Renal cortex interstitium (tissue), 11 donors: Measurements from ENCODE around the gene TIMD4. TPM values are rescaled to one million over a fixed set of nuclear protein-coding genes. Genes with fewer than 3 reads are reported as not detected.

Experiments
- DNase-seq, 11 donors: peaks; one replicate each; pipeline ENCODE4 v3.0.0-alpha.2; 2013; ENCODE audit warnings: low read depth in 9 of 11, low spot score in 4 of 11; ENCODE audit errors: extremely low read depth in 1 of 11
- polyA plus RNA-seq, 3 donors: library from polyadenylated mRNA; unstranded; fragments of 120-200 nt; gene quantifications; one replicate each; pipeline ENCODE4 v1.2.1, GENCODE V29; 2013; ENCODE audit not compliant: insufficient read length in 3 of 3

TIMD4 gene
- polyA plus RNA-seq, 3 donors: 0.19 to 0.98 (median 0.64) TPM

GRCh38 chr5:156883316-156883875 is 79.6 kb downstream of the TIMD4 start:
- no peak for DNase-seq

GRCh38 chr5:156879665-156880285 is 83.3 kb downstream of the TIMD4 start:
- DNase-seq: no peak

- DNase-seq: no peak
These were observed 91.8 kb downstream of the TIMD4 start for GRCh38 chr5:156871212-156871611.

- no peak for DNase-seq
These were observed 92.6 kb downstream of the TIMD4 start for GRCh38 chr5:156870498-156870839.

Other genes with a start within 250 kb of the TIMD4 start
- gene PPP1R2B, start 112.9 kb downstream of the TIMD4 start, polyA plus RNA-seq: under 1 TPM in 1 of 3 donors, not detected in 2; 0.08 TPM
- gene HAVCR1, start 95.9 kb upstream of the TIMD4 start, polyA plus RNA-seq: 1 to 10 TPM in 2 of 3 donors, under 1 TPM in 1; 0.72 to 7.0 (median 2.8) TPM
- 10 to 100 TPM in 2 of 3 donors, 1 to 10 TPM in 1; 4.5 to 13.9 (median 11.9) TPM for gene HAVCR2, start 145.8 kb upstream of the TIMD4 start, polyA plus RNA-seq
- 10 to 100 TPM; 20.2 to 21.9 (median 21.2) TPM for gene MED7, start 179.6 kb upstream of the TIMD4 start, polyA plus RNA-seq
- not detected for gene GARIN3, start 203.0 kb upstream of the TIMD4 start, polyA plus RNA-seq
- under 1 TPM; 0.14 to 0.57 (median 0.14) TPM for gene ITK, start 217.6 kb upstream of the TIMD4 start, polyA plus RNA-seq